Measurements from ENCODE around the gene JPT2.

GRCh38 chr16:1729026-1729425 lies 50.9 kb downstream of the JPT2 start:
- TF ChIP-seq, protein P1, sequence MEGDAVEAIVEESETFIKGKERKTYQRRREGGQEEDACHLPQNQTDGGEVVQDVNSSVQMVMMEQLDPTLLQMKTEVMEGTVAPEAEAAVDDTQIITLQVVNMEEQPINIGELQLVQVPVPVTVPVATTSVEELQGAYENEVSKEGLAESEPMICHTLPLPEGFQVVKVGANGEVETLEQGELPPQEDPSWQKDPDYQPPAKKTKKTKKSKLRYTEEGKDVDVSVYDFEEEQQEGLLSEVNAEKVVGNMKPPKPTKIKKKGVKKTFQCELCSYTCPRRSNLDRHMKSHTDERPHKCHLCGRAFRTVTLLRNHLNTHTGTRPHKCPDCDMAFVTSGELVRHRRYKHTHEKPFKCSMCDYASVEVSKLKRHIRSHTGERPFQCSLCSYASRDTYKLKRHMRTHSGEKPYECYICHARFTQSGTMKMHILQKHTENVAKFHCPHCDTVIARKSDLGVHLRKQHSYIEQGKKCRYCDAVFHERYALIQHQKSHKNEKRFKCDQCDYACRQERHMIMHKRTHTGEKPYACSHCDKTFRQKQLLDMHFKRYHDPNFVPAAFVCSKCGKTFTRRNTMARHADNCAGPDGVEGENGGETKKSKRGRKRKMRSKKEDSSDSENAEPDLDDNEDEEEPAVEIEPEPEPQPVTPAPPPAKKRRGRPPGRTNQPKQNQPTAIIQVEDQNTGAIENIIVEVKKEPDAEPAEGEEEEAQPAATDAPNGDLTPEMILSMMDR (IDR thresholded peaks at IDR 0.05), result no peak
- TF ChIP-seq POLR2A (IDR thresholded peaks at IDR 0.05), result no peak

Data from body of pancreas (tissue), 4 donors.